Measurements from ENCODE around the gene SCLT1.

The SCLT1 gene

GRCh38 chr4:128955751-128956150, 137.6 kb downstream of the SCLT1 start:
- DNase-seq, result no peak

GRCh38 chr4:128954941-128955340, 138.4 kb downstream of the SCLT1 start:
- no peak for DNase-seq

DNA sequence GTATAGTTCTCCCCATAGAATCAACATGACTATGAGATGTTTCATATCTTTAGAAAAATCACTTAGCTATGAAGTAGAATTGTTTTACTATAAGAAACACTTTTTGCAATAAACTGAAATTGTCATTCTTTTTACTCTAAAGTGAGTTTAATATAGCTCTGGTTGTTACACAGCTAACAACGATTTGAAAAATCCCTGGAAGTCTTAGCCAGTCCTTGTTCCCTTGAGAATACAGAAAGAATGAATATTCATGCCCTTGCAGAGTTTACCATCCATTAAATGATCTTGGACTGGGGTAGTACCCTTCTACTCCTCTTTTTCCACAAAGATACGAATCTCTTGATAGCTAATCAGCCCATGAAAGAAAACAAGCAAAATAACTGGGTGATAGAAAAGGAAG, 142.0 kb downstream of the SCLT1 start:
- DNase-seq, result no peak

- DNase-seq, result no peak
Observed at GRCh38 chr4:128950796-128951195, 142.5 kb downstream of the SCLT1 start.

DNA sequence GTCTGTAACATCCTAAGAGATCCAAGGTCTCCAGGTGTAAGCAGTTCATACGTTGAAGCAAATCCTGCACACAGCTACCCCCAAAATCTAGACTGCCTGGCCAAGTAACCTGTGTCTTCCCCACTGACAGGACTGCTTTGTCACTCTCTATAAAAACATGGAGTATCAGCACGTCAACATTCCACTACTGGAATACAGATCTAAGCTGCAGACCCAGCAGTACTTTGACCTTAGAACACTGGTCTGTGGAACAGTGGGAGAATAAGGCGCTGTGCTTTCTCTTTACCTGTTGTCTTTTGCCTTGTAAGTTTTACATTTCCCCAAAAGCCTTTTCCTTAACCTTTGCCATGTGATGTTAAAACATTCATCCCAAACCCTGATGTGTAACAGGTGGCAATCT, 146.4 kb downstream of the SCLT1 start:
- no peak for DNase-seq

- no peak for DNase-seq
Observed at GRCh38 chr4:128942607-128943006, 150.7 kb downstream of the SCLT1 start.

- DNase-seq, result no peak
Observed at GRCh38 chr4:128940971-128941370, 152.4 kb downstream of the SCLT1 start.

DNA sequence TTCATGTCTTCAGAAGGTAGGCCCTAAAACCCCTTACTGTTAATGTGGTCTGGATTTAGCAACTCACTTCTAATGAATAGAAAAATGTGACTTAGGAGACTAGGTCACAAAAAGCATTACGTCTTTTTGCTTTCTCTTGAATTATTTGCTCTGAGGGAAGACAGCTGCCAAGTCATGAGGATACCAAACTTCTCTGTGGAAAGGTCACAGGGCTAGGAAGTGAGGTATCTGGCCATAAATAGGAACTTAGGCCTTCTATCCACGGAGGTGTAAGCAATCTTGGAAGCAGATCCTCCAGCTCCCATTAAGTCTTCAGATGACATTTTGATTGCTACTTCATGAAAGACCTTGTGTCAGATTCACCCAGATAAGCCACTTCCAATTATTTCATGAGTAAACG, 163.3 kb downstream of the SCLT1 start:
- DNase-seq, result no peak

- DNase-seq, result no peak
Observed at GRCh38 chr4:128924951-128925350, 168.4 kb downstream of the SCLT1 start.

- DNase-seq, result no peak
Observed at GRCh38 chr4:128921954-128922353, 171.4 kb downstream of the SCLT1 start.

DNA sequence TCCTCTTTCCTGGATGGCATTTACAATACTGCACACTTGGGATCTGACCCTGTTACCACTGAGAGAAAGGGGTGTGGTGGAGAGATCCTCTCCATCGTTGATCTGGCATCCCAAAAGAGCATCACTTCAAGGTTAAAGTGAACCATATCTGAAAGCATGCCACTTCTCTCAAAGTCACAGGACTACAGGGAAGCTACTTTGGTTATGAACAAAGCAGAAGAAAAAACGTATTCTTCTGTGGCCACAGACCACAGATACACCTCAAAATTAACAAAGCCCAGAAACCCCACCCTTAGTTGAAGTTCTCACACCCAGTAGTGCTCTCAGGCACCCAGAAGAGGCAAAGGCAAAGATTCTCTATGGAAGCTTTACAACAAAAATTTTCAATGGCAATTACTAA, 175.6 kb downstream of the SCLT1 start:
- no peak for DNase-seq

- no peak for DNase-seq
Observed at GRCh38 chr4:128916832-128917231, 176.5 kb downstream of the SCLT1 start.

DNA sequence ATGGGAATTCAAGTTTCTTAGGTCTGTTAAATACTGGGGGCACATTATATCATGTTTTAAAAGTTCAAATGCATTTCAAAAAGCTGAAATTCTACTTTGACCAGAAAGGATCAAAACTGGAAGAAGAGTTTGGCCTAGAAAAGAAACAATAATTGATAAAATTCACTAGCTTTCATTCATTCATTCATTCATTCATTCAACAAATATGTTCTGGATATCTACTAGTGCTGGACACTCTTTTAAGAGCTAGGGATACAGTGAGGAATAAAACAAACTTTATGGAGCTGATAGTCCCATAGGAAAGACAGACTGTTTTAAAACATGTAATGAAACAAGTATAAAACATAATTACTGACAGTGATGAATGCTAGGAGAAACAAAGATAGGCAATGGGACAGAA, 177.8 kb downstream of the SCLT1 start:
- no peak for DNase-seq

- no peak for DNase-seq
Observed at GRCh38 chr4:128913228-128913627, 180.1 kb downstream of the SCLT1 start.

DNA sequence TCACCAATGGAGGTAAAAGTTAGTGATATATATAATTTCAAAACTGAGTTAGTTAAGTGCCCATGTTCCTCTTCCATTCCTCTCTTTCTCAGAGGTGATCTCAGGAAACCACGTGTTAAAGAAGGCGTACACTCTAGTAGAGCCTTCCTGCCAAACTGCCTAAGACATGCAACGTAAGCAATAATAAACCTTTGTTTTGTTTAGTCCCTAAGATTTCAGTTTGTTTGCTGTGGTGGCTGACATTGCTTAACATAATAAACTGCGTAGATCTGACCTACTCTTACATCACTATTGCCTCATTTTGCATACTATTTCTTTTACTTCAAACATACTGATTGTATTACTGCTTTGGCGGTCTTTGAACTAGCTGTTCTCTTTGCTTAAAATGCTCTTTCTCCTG, 184.6 kb downstream of the SCLT1 start:
- no peak for DNase-seq

DNA sequence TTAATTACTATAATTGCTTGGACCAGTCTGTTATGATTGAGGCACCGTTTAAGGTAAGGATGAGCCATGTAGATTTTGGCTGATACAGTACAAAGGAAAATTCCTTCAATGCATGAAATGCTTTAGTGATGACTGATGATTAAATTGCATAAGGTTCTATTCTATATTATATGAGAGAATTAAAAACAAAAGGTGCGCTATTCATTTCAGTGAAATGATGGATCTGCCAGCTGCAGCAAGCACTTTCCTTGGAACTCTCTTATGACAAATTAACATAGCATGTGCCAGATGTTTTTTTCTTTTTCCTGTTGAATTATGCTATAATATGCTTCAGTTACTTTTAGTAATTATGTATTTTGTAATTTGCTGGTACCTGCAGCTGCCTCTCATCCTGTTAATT, 185.4 kb downstream of the SCLT1 start:
- no peak for DNase-seq

- no peak for DNase-seq
Observed at GRCh38 chr4:128906581-128906980, 186.8 kb downstream of the SCLT1 start.

GRCh38 chr4:128904821-128905220, 188.5 kb downstream of the SCLT1 start:
- DNase-seq, result no peak

GRCh38 chr4:128880662-128881061, 212.7 kb downstream of the SCLT1 start:
- no peak for DNase-seq

- DNase-seq, result no peak
Observed at GRCh38 chr4:128879971-128880370, 213.4 kb downstream of the SCLT1 start.

DNA sequence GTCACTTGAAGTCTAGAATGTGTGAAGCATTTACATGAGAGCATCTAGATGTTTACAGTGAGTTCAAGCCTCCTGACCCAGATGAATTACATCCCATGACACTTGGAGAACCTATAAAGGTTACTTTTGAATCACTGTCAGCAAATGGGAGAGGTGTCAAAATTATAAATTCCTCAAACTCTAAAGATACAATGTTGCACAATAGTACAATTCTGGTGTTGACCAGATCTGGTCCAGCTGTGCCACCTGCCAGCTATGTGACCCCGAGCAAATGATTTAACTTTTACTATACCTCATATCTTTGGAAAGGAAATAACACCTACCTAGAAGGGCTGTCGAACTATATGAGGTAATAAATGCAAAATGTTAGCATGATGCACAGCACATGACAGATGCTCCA, 214.1 kb downstream of the SCLT1 start:
- no peak for DNase-seq

GRCh38 chr4:128877934-128878333, 215.4 kb downstream of the SCLT1 start:
- no peak for DNase-seq

GRCh38 chr4:128876200-128876599, 217.1 kb downstream of the SCLT1 start:
- DNase-seq, result no peak

DNA sequence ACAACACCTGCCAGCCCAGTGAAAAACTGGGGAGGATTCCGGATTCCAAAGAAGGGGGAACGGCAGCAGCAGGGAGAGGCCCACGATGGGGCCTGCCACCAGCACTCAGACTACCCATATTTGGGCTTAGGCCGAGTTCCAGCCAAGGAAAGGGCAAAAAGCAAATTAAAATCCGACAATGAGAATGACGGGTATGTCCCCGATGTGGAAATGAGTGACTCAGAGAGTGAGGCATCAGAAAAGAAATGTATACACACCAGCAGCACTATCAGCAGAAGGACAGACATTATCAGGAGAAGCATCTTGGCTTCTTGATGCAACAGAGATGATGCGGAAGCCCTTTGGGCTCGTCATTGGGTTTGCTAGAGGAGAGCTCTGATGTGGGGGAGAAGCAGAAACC, 221.4 kb downstream of the SCLT1 start:
- DNase-seq, result no peak

GRCh38 chr4:128869776-128870509, 223.4 kb downstream of the SCLT1 start:
- DNase-seq, result no peak
